SK-N-SH (cell line): ENCODE results near the gene DDC. TPM values are rescaled to one million over a fixed set of nuclear protein-coding genes. Genes with fewer than 3 reads are reported as not detected.

Experiments
- CTCF ChIA-PET: fragments of 300-600, 350-600 bp; formaldehyde crosslinking; extraction: SDS; loops from one replicate; lab custom pipeline; 2021; lab: Yijun Ruan, JAX
- POLR2A ChIA-PET: fragments of 350-600 bp; sonication (Branson Sonifier 250); formaldehyde crosslinking; extraction: SDS; loops from one replicate; lab custom pipeline; 2020; ENCODE audit warnings: antibody characterized with exemption, inconsistent platforms; lab: Yijun Ruan, JAX
- DNase-seq: peaks from one replicate; pipeline ENCODE4 v3.0.0; 2012
- H2AFZ ChIP-seq: fragments of 200-600 bp; sonication (generic); 2 replicates; pipeline ENCODE4 v1.8.1; 2016; ENCODE audit warnings: antibody characterized with exemption, mild to moderate bottlenecking, low read depth
- H3F3A ChIP-seq: fragments of 200-600 bp; sonication (generic); replicated peaks from 2 replicates; pipeline ENCODE3; 2016; ENCODE audit warnings: antibody characterized with exemption, mild to moderate bottlenecking; ENCODE audit not compliant: insufficient read depth
- H3K27ac ChIP-seq, 2 experiments: fragments of 200-500 bp in 1 of 2; fragments of 200-600 bp in 1 of 2; sonication (Bioruptor generic) in 1 of 2; sonication (generic), shearing (Covaris generic) in 1 of 2; 2 replicates each; pipeline versions ENCODE4 v1.5.1 to v1.6.1; 2014 to 2016; ENCODE audit warnings: low read depth in 2 of 2, inconsistent platforms in 1 of 2, low read length in 1 of 2, mild to moderate bottlenecking in 1 of 2, mixed read lengths in 1 of 2
- H3K27me3 ChIP-seq: fragments of 200-600 bp; sonication (generic), shearing (Covaris generic); 2 replicates; pipeline ENCODE4 v1.6.1; 2016; ENCODE audit warnings: mixed run types; ENCODE audit not compliant: insufficient read depth
- H3K36me3 ChIP-seq, 2 experiments: fragments of 200-500 bp in 1 of 2; fragments of 200-600 bp in 1 of 2; sonication (Bioruptor generic) in 1 of 2; sonication (generic) in 1 of 2; replicated peaks in 1 of 2; 2 replicates each; pipeline versions ENCODE3 to v1.5.1; 2014 to 2016; ENCODE audit warnings: low read length in 1 of 2, mild to moderate bottlenecking in 1 of 2; ENCODE audit not compliant: insufficient read depth in 2 of 2, control insufficient read depth in 1 of 2
- H3K4me1 ChIP-seq, 2 experiments: fragments of 200-500 bp in 1 of 2; fragments of 200-600 bp in 1 of 2; sonication (Bioruptor generic) in 1 of 2; sonication (generic), shearing (Covaris generic) in 1 of 2; 2 replicates each; pipeline versions ENCODE4 v1.5.1 to v1.6.1; 2014 to 2016; ENCODE audit warnings: low read depth in 1 of 2, low read length in 1 of 2, mixed run types in 1 of 2; ENCODE audit not compliant: insufficient read depth in 2 of 2, control insufficient read depth in 1 of 2
- H3K4me2 ChIP-seq: fragments of 200-600 bp; sonication (generic), shearing (Covaris generic); 2 replicates; pipeline ENCODE4 v1.6.1; 2017; ENCODE audit warnings: mixed run types
- H3K4me3 ChIP-seq, 2 experiments: fragments of 200-500 bp in 1 of 2; fragments of 200-600 bp in 1 of 2; sonication (Bioruptor generic) in 1 of 2; sonication (generic), shearing (Covaris generic) in 1 of 2; 2 replicates each; pipeline versions ENCODE4 v1.5.1 to v1.8.1; 2014 to 2016; ENCODE audit warnings: low read depth in 2 of 2, inconsistent platforms in 1 of 2, low read length in 1 of 2, mild to moderate bottlenecking in 1 of 2, mixed read lengths in 1 of 2, moderate library complexity in 1 of 2
- H3K79me2 ChIP-seq: fragments of 200-600 bp; sonication (generic); 2 replicates; pipeline ENCODE4 v1.8.1; 2017; ENCODE audit warnings: mild to moderate bottlenecking; ENCODE audit not compliant: insufficient read depth
- H3K9ac ChIP-seq: fragments of 200-600 bp; sonication (generic); 2 replicates; pipeline ENCODE4 v1.6.1; 2017; ENCODE audit warnings: mixed run types
- H3K9me2 ChIP-seq: fragments of 200-600 bp; sonication (generic); 2 replicates; pipeline ENCODE4 v1.6.1; 2017; ENCODE audit warnings: mixed run types
- H3K9me3 ChIP-seq: fragments of 200-600 bp; sonication (generic); 2 replicates; pipeline ENCODE4 v1.6.1; 2017; ENCODE audit warnings: mixed run types, mild to moderate bottlenecking, moderate library complexity
- H4K20me1 ChIP-seq: fragments of 200-600 bp; sonication (generic); 2 replicates; pipeline ENCODE4 v1.6.1; 2017; ENCODE audit warnings: mild to moderate bottlenecking, mixed run types; ENCODE audit not compliant: insufficient read depth
- CHD2 ChIP-seq: fragments of 150-350 bp; IDR thresholded peaks from 2 replicates; pipeline ENCODE4 v1.6.1; 2018; ENCODE audit warnings: low read length; ENCODE audit not compliant: partially characterized antibody
- ELF1 ChIP-seq: IDR thresholded peaks from 2 replicates; pipeline ENCODE4 v1.4.0; 2012
- EP300 ChIP-seq, 2 experiments: IDR thresholded peaks; 2 replicates each; pipeline versions ENCODE4 v1.4.0 to v1.6.1; 2012; ENCODE audit warnings: borderline replicate concordance in 1 of 2, low read depth in 1 of 2, low read length in 1 of 2
- FOSL2 ChIP-seq: IDR thresholded peaks from 2 replicates; pipeline ENCODE4 v1.4.0; 2012; ENCODE audit warnings: low read depth, mild to moderate bottlenecking, moderate library complexity, borderline replicate concordance
- FOXJ3 ChIP-seq: sonication (generic); formaldehyde crosslinking; IDR thresholded peaks from 2 replicates; pipeline ENCODE4 v1.5.1; 2020; ENCODE audit warnings: mild to moderate bottlenecking, missing genetic modification reagents
- GABPA ChIP-seq: IDR thresholded peaks from 2 replicates; pipeline ENCODE4 v1.4.0; 2012; ENCODE audit warnings: low read depth, mild to moderate bottlenecking
- GATA2 ChIP-seq: sonication (generic); formaldehyde crosslinking; IDR thresholded peaks from 2 replicates; pipeline ENCODE4 v1.5.0; 2020; ENCODE audit warnings: mild to moderate bottlenecking, missing genetic modification reagents
- JUND ChIP-seq: IDR thresholded peaks from 2 replicates; pipeline ENCODE4 v1.4.0; 2012
- MEF2A ChIP-seq: IDR thresholded peaks from 2 replicates; pipeline ENCODE4 v1.4.0; 2012; ENCODE audit warnings: low read depth, borderline replicate concordance
- MXI1 ChIP-seq: IDR thresholded peaks from 2 replicates; pipeline ENCODE4 v1.6.1; 2012; ENCODE audit warnings: mild to moderate bottlenecking, low read depth, low read length, improper control_type of control experiment
- NFIC ChIP-seq: IDR thresholded peaks from 2 replicates; pipeline ENCODE4 v1.4.0; 2012; ENCODE audit warnings: borderline replicate concordance
- NRF1 ChIP-seq: IDR thresholded peaks from 2 replicates; pipeline ENCODE4 v1.6.1; 2012; ENCODE audit warnings: low read depth, mild to moderate bottlenecking, low read length
- RAD21 ChIP-seq: IDR thresholded peaks from 2 replicates; pipeline ENCODE4 v1.6.1; 2012; ENCODE audit warnings: mild to moderate bottlenecking, low read length
- RCOR1 ChIP-seq: fragments of 150-350 bp; IDR thresholded peaks from 2 replicates; pipeline ENCODE4 v1.6.1; 2017; ENCODE audit warnings: antibody characterized with exemption, low read length
- RXRA ChIP-seq: IDR thresholded peaks from 2 replicates; pipeline ENCODE4 v1.4.0; 2012; ENCODE audit warnings: low read depth, mild to moderate bottlenecking, borderline replicate concordance
- SIN3A ChIP-seq: IDR thresholded peaks from 2 replicates; pipeline ENCODE4 v1.6.1; 2012; ENCODE audit warnings: low read depth, mild to moderate bottlenecking, low read length, moderate library complexity, borderline replicate concordance
- SMC3 ChIP-seq: IDR thresholded peaks from 2 replicates; pipeline ENCODE4 v1.6.1; 2012; ENCODE audit warnings: low read depth, low read length, improper control_type of control experiment
- TAF1 ChIP-seq: IDR thresholded peaks from 2 replicates; pipeline ENCODE4 v1.6.1; 2012; ENCODE audit warnings: low read depth, mild to moderate bottlenecking, low read length, moderate library complexity, borderline replicate concordance
- TCF12 ChIP-seq: IDR thresholded peaks from 2 replicates; pipeline ENCODE4 v1.4.0; 2012
- WGBS: methylation state at CpG from one replicate; pipeline ENCODE4 v1.1.6; 2017; ENCODE audit warnings: low lambda C conversion rate; 5-methylcytosine and 5-hydroxymethylcytosine counted together
- polyA plus RNA-seq, 3 experiments: library from polyadenylated mRNA; depleted of rRNA; stranded (reverse); fragments of >200 nt; gene quantifications; 2 replicates each; pipeline ENCODE4 v1.2.3, GENCODE V29; 2012
- TF ChIP-seq, protein P1 (sequence below): IDR thresholded peaks from 2 replicates; pipeline ENCODE4 v1.4.0; 2012; ENCODE audit warnings: low read depth, borderline replicate concordance
- TF ChIP-seq, protein P2 (sequence below): IDR thresholded peaks from 2 replicates; pipeline ENCODE4; 2012
- TF ChIP-seq, protein P3 (sequence below): fragments of 150-350 bp; IDR thresholded peaks from 2 replicates; pipeline ENCODE4 v1.6.1; 2016; ENCODE audit warnings: mild to moderate bottlenecking, low read depth, low read length
- TF ChIP-seq, protein P4 (sequence below): IDR thresholded peaks from 2 replicates; pipeline ENCODE4 v1.6.1; 2012; ENCODE audit warnings: mild to moderate bottlenecking, low read depth, low read length, moderate library complexity

Gene DDC
- polyA plus RNA-seq, 1 of the 3 experiments (the other 2 are of a cell fraction) = 1.8 TPM

DNA sequence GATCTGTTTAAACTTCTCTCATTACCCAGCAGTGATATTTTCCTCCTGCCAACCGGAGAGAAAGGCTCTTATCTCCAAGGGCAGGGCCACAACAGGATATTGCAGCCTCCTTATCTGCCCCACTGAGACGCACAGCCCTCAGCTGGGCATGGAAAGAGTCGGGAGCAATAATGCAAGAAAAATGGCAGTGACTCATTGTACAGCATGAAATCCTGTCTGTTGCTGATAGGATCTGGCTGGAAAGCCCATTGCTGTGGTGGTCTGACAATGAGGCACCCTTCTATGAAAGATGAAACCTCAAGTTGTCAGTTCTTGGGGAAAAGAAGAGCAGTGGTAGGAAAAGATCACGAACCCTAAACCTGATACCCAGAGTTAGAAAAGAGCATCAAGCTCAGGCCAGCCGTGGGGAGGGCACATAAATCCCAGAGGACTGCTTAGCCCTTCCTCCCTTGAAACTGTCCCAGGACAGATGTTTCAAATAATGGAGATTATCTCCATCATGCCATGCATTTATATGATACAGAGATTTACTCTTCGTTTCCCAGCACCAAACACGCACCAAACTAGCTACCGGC lies 68.0 kb downstream of the DDC start:
- peak overlapping the region; percentile 59; the same call in 1 of the 2 replicates for H2AFZ ChIP-seq

More for the DNA sequence above, 68.0 kb downstream of the DDC start:
- H3K9me3 ChIP-seq = no peaks in the 10 kb centered on the region
- no peaks in the 10 kb centered on the region for H3F3A ChIP-seq
- DNase-seq = peak; percentile 81
- H3K4me3 ChIP-seq = peak overlapping the region in 1 of 2 experiments; percentile 2; a peak in 1 of 4 replicates
- H3K4me1 ChIP-seq = peaks cover 0 to 73% of the 10 kb centered on the region in 2 experiments; a peak in 2 of 4 replicates
- CTCF ChIA-PET = interaction anchor here (0.7 to 6.1 kb wide), 18 partner anchors 11 to 292 kb away, joined by 3 to 50 read pairs (median 4); no protein-coding TSS in a partner anchor
- H3K9ac ChIP-seq = no peak overlapping the region
- peak overlapping the region; percentile 25 to 100 for H3K27ac ChIP-seq
- H3K9me2 ChIP-seq = no peaks in the 10 kb centered on the region
- no peaks in the 10 kb centered on the region for H3K79me2 ChIP-seq
- 4% methylated on average over 8 of the region's 8 CpGs for WGBS
- peak overlapping the region; percentile 44 for H3K4me2 ChIP-seq
- TF ChIP-seq CHD2 (peak; percentile 49), NFIC (no peak), RXRA (no peak), FOXJ3 (CRISPR knock-in tag) (peak; percentile 87), EP300 (IDR thresholded peaks at IDR 0.05; ENCODE audit: borderline replicate concordance in 1 of 2, low read depth in 1 of 2, low read length in 1 of 2) (peak in 1 of 2 experiments; percentile 87; a peak in 2 of 4 replicates), RCOR1 (peak; percentile 42), MEF2A (no peak), GATA2 (CRISPR knock-in tag) (peak; percentile 97), TAF1 (no peak), NRF1 (no peak), SMC3 (peak; percentile 15; the same call in 1 of the 2 replicates), TCF12 (peak; percentile 45; the same call in 1 of the 2 replicates), RAD21 (peak; percentile 38), JUND (peak; percentile 24; the same call in 1 of the 2 replicates), SIN3A (no peak), ELF1 (no peak), MXI1 (peak; percentile 44; the same call in 1 of the 2 replicates), GABPA (no peak), FOSL2 (peak; percentile 26; the same call in 1 of the 2 replicates)
- TF ChIP-seq, protein P1, sequence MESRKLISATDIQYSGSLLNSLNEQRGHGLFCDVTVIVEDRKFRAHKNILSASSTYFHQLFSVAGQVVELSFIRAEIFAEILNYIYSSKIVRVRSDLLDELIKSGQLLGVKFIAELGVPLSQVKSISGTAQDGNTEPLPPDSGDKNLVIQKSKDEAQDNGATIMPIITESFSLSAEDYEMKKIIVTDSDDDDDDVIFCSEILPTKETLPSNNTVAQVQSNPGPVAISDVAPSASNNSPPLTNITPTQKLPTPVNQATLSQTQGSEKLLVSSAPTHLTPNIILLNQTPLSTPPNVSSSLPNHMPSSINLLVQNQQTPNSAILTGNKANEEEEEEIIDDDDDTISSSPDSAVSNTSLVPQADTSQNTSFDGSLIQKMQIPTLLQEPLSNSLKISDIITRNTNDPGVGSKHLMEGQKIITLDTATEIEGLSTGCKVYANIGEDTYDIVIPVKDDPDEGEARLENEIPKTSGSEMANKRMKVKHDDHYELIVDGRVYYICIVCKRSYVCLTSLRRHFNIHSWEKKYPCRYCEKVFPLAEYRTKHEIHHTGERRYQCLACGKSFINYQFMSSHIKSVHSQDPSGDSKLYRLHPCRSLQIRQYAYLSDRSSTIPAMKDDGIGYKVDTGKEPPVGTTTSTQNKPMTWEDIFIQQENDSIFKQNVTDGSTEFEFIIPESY = no peak
- TF ChIP-seq, protein P2, sequence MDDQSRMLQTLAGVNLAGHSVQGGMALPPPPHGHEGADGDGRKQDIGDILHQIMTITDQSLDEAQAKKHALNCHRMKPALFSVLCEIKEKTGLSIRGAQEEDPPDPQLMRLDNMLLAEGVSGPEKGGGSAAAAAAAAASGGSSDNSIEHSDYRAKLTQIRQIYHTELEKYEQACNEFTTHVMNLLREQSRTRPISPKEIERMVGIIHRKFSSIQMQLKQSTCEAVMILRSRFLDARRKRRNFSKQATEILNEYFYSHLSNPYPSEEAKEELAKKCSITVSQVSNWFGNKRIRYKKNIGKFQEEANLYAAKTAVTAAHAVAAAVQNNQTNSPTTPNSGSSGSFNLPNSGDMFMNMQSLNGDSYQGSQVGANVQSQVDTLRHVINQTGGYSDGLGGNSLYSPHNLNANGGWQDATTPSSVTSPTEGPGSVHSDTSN = no peak
- TF ChIP-seq, protein P3, sequence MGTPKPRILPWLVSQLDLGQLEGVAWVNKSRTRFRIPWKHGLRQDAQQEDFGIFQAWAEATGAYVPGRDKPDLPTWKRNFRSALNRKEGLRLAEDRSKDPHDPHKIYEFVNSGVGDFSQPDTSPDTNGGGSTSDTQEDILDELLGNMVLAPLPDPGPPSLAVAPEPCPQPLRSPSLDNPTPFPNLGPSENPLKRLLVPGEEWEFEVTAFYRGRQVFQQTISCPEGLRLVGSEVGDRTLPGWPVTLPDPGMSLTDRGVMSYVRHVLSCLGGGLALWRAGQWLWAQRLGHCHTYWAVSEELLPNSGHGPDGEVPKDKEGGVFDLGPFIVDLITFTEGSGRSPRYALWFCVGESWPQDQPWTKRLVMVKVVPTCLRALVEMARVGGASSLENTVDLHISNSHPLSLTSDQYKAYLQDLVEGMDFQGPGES = no peak
- TF ChIP-seq, protein P4, sequence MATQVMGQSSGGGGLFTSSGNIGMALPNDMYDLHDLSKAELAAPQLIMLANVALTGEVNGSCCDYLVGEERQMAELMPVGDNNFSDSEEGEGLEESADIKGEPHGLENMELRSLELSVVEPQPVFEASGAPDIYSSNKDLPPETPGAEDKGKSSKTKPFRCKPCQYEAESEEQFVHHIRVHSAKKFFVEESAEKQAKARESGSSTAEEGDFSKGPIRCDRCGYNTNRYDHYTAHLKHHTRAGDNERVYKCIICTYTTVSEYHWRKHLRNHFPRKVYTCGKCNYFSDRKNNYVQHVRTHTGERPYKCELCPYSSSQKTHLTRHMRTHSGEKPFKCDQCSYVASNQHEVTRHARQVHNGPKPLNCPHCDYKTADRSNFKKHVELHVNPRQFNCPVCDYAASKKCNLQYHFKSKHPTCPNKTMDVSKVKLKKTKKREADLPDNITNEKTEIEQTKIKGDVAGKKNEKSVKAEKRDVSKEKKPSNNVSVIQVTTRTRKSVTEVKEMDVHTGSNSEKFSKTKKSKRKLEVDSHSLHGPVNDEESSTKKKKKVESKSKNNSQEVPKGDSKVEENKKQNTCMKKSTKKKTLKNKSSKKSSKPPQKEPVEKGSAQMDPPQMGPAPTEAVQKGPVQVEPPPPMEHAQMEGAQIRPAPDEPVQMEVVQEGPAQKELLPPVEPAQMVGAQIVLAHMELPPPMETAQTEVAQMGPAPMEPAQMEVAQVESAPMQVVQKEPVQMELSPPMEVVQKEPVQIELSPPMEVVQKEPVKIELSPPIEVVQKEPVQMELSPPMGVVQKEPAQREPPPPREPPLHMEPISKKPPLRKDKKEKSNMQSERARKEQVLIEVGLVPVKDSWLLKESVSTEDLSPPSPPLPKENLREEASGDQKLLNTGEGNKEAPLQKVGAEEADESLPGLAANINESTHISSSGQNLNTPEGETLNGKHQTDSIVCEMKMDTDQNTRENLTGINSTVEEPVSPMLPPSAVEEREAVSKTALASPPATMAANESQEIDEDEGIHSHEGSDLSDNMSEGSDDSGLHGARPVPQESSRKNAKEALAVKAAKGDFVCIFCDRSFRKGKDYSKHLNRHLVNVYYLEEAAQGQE = no peak
- no peaks in the 10 kb centered on the region for H3K27me3 ChIP-seq
- POLR2A ChIA-PET = interaction anchor here (0.6 to 3.9 kb wide), 16 partner anchors 8 to 71 kb away, joined by 3 to 101 read pairs (median 5); no protein-coding TSS in a partner anchor
- H3K36me3 ChIP-seq = peaks cover 0 to 5% of the 10 kb centered on the region in 2 experiments
- H4K20me1 ChIP-seq = no peaks in the 10 kb centered on the region
